Subcutaneous adipose tissue (tissue), 4 donors: ENCODE results near the gene ZFYVE9. TPM values are rescaled to one million over a fixed set of nuclear protein-coding genes. Genes with fewer than 3 reads are reported as not detected.

ENCODE experiments used
- total RNA-seq, 4 donors: library from RNA; depleted of rRNA; stranded (reverse); fragments of >200 nt; gene quantifications; one replicate each; pipeline ENCODE4 v1.1.0, GENCODE V29; 2016
- TF ChIP-seq, protein P1 (sequence below): fragments of 450-650 bp; IDR thresholded peaks from one replicate; pipeline ENCODE4 v1.5.1; 2016; ENCODE audit warnings: low read depth, mild to moderate bottlenecking, control low read depth, antibody characterized with exemption, moderate library complexity

ZFYVE9 gene
- total RNA-seq, 4 donors from 2014 or later: 20.2 to 41.9 (median 31.5) TPM

- TF ChIP-seq, protein P1, sequence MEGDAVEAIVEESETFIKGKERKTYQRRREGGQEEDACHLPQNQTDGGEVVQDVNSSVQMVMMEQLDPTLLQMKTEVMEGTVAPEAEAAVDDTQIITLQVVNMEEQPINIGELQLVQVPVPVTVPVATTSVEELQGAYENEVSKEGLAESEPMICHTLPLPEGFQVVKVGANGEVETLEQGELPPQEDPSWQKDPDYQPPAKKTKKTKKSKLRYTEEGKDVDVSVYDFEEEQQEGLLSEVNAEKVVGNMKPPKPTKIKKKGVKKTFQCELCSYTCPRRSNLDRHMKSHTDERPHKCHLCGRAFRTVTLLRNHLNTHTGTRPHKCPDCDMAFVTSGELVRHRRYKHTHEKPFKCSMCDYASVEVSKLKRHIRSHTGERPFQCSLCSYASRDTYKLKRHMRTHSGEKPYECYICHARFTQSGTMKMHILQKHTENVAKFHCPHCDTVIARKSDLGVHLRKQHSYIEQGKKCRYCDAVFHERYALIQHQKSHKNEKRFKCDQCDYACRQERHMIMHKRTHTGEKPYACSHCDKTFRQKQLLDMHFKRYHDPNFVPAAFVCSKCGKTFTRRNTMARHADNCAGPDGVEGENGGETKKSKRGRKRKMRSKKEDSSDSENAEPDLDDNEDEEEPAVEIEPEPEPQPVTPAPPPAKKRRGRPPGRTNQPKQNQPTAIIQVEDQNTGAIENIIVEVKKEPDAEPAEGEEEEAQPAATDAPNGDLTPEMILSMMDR: no peak
Observed at GRCh38 chr1:52119301-52120079, 22.4 kb upstream of the ZFYVE9 start.

DNA sequence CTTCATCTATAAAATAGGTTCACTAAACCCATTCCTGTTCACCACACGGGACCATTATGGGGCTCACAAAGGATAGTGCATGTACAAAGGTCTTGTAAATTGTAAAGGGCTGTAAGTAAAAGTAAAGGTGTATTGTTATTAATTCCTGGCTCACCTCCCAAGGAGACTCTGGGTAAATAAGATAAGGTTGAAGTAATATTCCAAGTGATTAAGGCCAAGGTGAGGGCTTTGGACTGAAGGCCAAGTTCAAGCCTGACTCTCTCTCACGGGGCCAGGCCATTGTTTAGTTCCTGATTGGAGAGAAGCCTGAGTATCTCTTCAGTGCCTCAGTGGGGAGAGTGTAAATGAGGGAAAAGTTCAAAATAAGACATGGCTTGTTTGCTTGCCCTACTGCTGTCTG, 19.5 kb upstream of the ZFYVE9 start:
- TF ChIP-seq, protein P1: no peak

GRCh38 chr1:52123622-52124021, 18.3 kb upstream of the ZFYVE9 start:
- TF ChIP-seq, protein P1: no peak

DNA sequence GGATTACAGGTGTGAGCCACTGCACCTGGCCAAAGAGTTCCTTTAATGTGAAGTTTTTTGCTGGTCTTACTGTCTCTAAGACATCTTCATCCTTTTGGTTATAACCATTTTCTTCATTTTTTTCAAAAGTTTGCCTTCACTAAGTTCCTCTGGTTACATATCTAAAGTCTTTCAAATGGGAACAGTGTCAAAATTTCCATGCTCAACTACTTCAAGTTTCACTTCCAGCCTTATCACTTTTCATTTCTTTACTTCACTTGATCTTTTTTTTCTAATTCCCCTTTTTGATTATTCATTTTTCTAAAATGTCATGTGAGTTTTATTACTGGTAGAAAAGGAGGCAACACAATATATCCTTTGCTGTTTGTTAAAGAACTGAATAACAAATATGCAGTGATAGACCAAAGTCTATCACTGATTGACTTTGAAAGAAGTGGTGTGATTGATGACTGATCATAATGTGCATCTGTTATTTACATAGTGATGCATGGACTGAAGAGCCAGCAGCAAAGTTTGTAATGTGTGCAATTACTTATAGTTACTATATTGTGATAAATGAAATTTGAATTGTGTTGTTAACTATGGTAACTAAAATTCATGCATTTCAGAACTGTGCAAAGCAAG, 16.0 kb upstream of the ZFYVE9 start:
- TF ChIP-seq, protein P1: no peak

- TF ChIP-seq, protein P1: no peak
Observed at GRCh38 chr1:52127181-52128180, 14.4 kb upstream of the ZFYVE9 start.

GRCh38 chr1:52139817-52140540, 1.9 kb upstream of the ZFYVE9 start:
- TF ChIP-seq, protein P1: no peak
